HUES6 (cell line): ENCODE measurements around the gene ACTL7A.
"Not testable (repeated sequence)": the region's sequence is repeated elsewhere in the genome, so short reads cannot be mapped to it uniquely, and the experiment has no call there.

Source experiments
- H3K27ac ChIP-seq: 2 replicates; pipeline ENCODE4 v1.7.0; 2013; ENCODE audit warnings: low read depth, mild to moderate bottlenecking, low read length, inconsistent platforms
- H3K27me3 ChIP-seq: 2 replicates; pipeline ENCODE4 v1.6.1; 2013; ENCODE audit warnings: low read length; ENCODE audit not compliant: control insufficient read depth, insufficient read depth
- H3K36me3 ChIP-seq: 2 replicates; pipeline ENCODE4 v1.6.1; 2013; ENCODE audit warnings: low read length; ENCODE audit not compliant: control insufficient read depth, insufficient read depth
- H3K4me1 ChIP-seq: 2 replicates; pipeline ENCODE4 v1.6.1; 2013; ENCODE audit warnings: low read length; ENCODE audit not compliant: control insufficient read depth, insufficient read depth
- H3K4me3 ChIP-seq: 2 replicates; pipeline ENCODE4 v1.5.1; 2013; ENCODE audit warnings: low read depth, low read length
- H3K9ac ChIP-seq: one replicate; pipeline ENCODE4 v1.6.1; 2013; ENCODE audit warnings: mild to moderate bottlenecking, low read length
- H3K9me3 ChIP-seq: 2 replicates; pipeline ENCODE4 v1.6.1; 2013; ENCODE audit warnings: low read depth, low read length; ENCODE audit not compliant: control insufficient read depth, insufficient read depth

The ACTL7A gene

GRCh38 chr9:108880738-108881316 lies 18.8 kb downstream of the ACTL7A start:
- Histone ChIP-seq H3K9me3 (no peaks in the 10 kb centered on the region), H3K27me3 (no peaks in the 10 kb centered on the region), H3K4me1 (no peaks in the 10 kb centered on the region), H3K9ac (no peak overlapping the region), H3K36me3 (peaks cover 59% of the 10 kb centered on the region), H3K4me3 (no peak overlapping the region), H3K27ac (no peak overlapping the region)

DNA sequence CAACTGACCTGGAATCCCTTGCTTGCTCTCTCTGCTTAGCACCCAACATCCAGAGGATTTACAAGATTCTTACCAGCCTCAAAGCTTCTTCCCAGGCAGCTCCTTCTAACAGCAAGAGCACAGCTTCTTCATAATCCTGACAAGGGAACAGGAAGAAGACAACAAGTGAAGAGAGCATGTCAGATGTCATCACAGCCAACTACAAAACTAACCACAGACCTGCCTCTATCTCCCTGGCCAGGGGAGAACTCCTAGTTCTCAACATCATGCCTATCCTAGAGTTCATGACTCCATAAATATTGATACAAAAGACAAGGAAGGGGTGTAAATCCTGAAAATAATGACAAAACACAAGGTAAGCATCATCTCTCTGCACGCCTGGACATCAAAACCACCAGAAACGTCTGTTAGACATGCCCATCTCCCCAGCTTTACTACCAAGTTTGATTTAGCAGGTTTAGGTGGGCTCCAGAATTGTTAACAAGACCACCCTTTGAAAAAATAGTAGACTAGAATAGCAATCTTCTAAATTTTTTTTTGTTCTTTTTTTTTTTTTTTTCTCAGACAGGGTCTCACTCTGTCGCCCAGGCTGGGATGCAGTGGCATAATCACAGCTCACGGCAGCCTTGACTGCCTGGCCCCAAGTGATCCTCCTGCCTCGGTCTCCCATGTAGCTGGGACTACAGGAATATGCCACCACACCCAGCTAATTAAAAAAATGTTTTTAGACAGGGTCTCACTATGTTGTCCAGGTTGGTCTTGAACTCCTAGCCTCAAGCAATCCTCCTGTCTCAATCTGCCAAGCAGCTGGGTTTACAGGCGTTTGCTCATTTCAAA lies 20.2 kb downstream of the ACTL7A start:
- no peak overlapping the region for H3K4me3 ChIP-seq
- H3K36me3 ChIP-seq, result peaks cover 59% of the 10 kb centered on the region

GRCh38 chr9:108883085-108883484 lies 21.0 kb downstream of the ACTL7A start:
- Histone ChIP-seq H3K4me3 (no peak overlapping the region), H3K4me1 (no peaks in the 10 kb centered on the region), H3K9ac (no peak overlapping the region), H3K27me3 (no peaks in the 10 kb centered on the region), H3K27ac (no peak overlapping the region), H3K36me3 (peaks cover 58% of the 10 kb centered on the region), H3K9me3 (no peaks in the 10 kb centered on the region)

More for the DNA sequence above, 20.2 kb downstream of the ACTL7A start:
- H3K27ac ChIP-seq, result no peak overlapping the region
- H3K9ac ChIP-seq, result no peak overlapping the region
- no peaks in the 10 kb centered on the region for H3K27me3 ChIP-seq
- no peaks in the 10 kb centered on the region for H3K4me1 ChIP-seq
- H3K9me3 ChIP-seq, result no peaks in the 10 kb centered on the region

GRCh38 chr9:108884701-108885100 lies 22.6 kb downstream of the ACTL7A start:
- no peaks in the 10 kb centered on the region for H3K27me3 ChIP-seq
- H3K9ac ChIP-seq, result no peak overlapping the region
- H3K9me3 ChIP-seq, result no peaks in the 10 kb centered on the region
- H3K36me3 ChIP-seq, result peaks cover 58% of the 10 kb centered on the region
- no peaks in the 10 kb centered on the region for H3K4me1 ChIP-seq
- no peak overlapping the region for H3K4me3 ChIP-seq
- no peak overlapping the region for H3K27ac ChIP-seq

DNA sequence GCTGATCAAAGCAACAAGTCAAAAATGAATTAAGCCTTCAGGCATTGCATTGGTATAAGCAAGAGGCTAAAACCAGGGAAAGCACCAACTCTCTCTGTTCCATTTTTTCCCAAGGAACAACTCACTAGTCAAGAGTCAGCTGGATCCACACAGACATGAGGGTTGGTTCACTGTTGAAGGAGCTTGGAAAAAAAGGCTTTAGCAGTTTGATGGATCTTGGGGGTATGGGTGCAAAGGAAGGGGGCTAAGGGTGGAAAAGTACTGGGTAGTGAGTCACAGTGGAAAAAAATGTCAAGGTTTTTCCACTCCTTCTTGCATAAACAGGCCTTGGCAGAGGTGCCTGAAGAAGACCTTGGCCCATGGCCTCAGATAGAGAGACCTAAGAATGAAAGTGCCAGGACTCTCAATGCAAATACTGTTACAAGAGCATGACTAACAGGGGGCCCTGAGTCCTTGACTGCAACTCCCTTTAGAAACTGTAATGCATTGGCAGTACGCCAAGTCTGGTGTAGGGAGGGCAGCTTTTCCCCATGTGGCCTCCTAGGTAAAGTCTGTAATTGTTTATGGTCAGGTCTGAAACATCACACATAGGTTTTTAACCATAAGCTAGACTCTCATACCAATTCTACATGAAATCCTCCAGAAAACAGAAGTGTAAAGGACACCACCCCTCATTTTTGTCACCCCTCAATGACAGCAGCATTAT lies 23.7 kb downstream of the ACTL7A start:
- H3K9me3 ChIP-seq, result no peaks in the 10 kb centered on the region
- no peak overlapping the region for H3K27ac ChIP-seq
- no peaks in the 10 kb centered on the region for H3K27me3 ChIP-seq
- peaks cover 53% of the 10 kb centered on the region for H3K36me3 ChIP-seq
- no peak overlapping the region for H3K9ac ChIP-seq
- H3K4me1 ChIP-seq, result no peaks in the 10 kb centered on the region
- H3K4me3 ChIP-seq, result no peak overlapping the region

GRCh38 chr9:108886594-108887271 lies 24.7 kb downstream of the ACTL7A start:
- not testable (repeated sequence) for H3K9me3 ChIP-seq, H3K9ac ChIP-seq, H3K27ac ChIP-seq, H3K4me1 ChIP-seq, H3K4me3 ChIP-seq, H3K27me3 ChIP-seq
- H3K36me3 ChIP-seq, result peaks cover 53% of the 10 kb centered on the region

DNA sequence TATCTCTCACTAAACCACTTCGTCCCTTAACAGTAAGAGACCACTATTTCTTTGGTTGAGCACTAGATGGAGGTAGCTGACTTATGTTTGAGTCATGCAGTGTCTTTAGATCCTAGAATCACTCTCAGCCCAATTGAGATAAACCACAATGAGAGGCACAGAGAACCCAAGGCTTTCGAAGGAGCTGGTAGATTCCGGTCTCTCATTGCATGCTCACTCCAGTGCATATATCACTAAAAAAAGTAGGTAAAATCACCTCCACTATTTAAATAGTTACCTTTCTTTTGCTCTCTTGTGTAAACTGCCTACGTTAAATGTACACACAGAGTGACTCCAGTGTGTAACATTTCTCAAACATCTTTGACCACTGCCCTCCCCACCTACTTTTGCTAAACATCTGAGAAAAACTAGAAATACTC lies 27.6 kb downstream of the ACTL7A start:
- Histone ChIP-seq H3K9ac (no peak overlapping the region), H3K27me3 (no peaks in the 10 kb centered on the region), H3K4me3 (no peak overlapping the region), H3K4me1 (no peaks in the 10 kb centered on the region), H3K36me3 (peaks cover 71% of the 10 kb centered on the region), H3K27ac (no peak overlapping the region), H3K9me3 (no peaks in the 10 kb centered on the region)

DNA sequence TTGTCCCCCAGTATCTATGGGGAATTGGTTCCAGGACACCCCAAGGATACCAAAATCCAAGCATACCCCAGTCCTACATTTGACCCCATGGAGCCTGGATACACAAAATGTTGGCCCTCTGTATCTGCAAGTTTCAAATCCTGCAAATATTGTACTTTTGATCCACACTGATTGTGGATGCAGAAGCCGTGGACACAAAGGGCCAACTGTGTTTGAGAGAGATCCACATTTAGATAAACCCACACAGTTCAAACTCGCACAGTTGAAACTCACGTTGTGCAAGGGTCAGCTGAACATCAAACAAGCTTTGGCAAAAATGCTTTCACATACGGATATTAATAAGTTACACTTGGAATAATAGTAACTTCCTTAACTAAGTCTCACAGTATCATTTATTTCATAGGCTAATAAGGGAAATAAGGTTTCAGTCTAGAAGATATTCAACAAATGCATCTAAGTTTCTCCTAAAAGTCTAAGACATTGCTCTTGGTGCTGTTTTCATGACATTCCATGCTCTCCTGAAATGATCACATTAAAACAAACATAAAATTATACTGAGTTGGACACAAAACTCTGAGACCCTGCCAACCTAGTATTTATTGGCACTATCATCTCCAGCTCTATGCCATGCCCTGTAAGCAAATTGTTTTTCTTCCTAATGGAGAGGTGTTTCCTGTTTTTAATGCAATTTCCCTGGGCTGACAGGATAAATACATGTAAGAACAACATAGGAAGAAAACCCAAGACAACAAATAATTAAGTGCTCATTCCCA lies 32.3 kb downstream of the ACTL7A start:
- Histone ChIP-seq H3K27me3 (no peaks in the 10 kb centered on the region), H3K36me3 (peaks cover 90% of the 10 kb centered on the region)

GRCh38 chr9:108897324-108898096 lies 35.4 kb downstream of the ACTL7A start:
- Histone ChIP-seq H3K9ac (no peak overlapping the region), H3K9me3 (no peaks in the 10 kb centered on the region), H3K27ac (no peak overlapping the region), H3K4me3 (no peak overlapping the region), H3K4me1 (no peaks in the 10 kb centered on the region), H3K27me3 (no peaks in the 10 kb centered on the region), H3K36me3 (peaks cover 97% of the 10 kb centered on the region)

More for the DNA sequence above, 32.3 kb downstream of the ACTL7A start:
- Histone ChIP-seq H3K4me1 (no peaks in the 10 kb centered on the region), H3K4me3 (no peak overlapping the region), H3K27ac (no peak overlapping the region), H3K9me3 (no peaks in the 10 kb centered on the region), H3K9ac (no peak overlapping the region)
